DOHH2 (cell line): ENCODE data around the gene EFCAB12.
"Not testable (repeated sequence)": the region's sequence is repeated elsewhere in the genome, so short reads cannot be mapped to it uniquely, and the experiment has no call there.

Experiments used
- CTCF ChIP-seq: fragments of 200-600 bp; sonication (generic); IDR thresholded peaks from one replicate; pipeline ENCODE4 v1.5.1; 2014; ENCODE audit warnings: antibody characterized with exemption, mild to moderate bottlenecking, low read depth, low read length; ENCODE audit not compliant: poor library complexity, severe bottlenecking
- EZH2phosphoT487 ChIP-seq: fragments of 200-600 bp; sonication (generic); IDR thresholded peaks from 2 replicates; pipeline ENCODE4 v1.6.1; 2017; ENCODE audit warnings: borderline replicate concordance, mild to moderate bottlenecking, antibody characterized with exemption, low read length, moderate library complexity, mixed read lengths

GRCh38 chr3:129388791-129389571 lies 39.5 kb downstream of the EFCAB12 start:
- not testable (repeated sequence) for TF ChIP-seq CTCF, EZH2phosphoT487
